CD4-positive, alpha-beta T cell (primary cell): ENCODE data around the gene FGGY. TPM values are rescaled to one million over a fixed set of nuclear protein-coding genes. Genes with fewer than 3 reads are reported as not detected.

Experiments
- ATAC-seq: fragments of 200-7000 bp; cut with Tn5 transposase; one replicate; pipeline ENCODE4 v1.10.0; 2022; ENCODE audit warnings: mild to moderate bottlenecking; ENCODE audit not compliant: poor library complexity
- CTCF ChIA-PET: fragments of 350-600 bp; sonication (Branson Sonifier 250); formaldehyde crosslinking; loops from one replicate; lab custom pipeline; 2021; ENCODE audit warnings: antibody characterized with exemption, inconsistent platforms; lab: Charles Lee
- POLR2A ChIA-PET: fragments of 350-600 bp; sonication (Branson Sonifier 250); formaldehyde crosslinking; loops from one replicate; lab custom pipeline; 2021; ENCODE audit warnings: antibody characterized with exemption, inconsistent platforms; lab: Charles Lee
- DNase-seq, 14 experiments: peaks; one replicate each; pipeline ENCODE4 v3.0.0-alpha.2; 2013 to 2020; ENCODE audit warnings: mixed read lengths in 2 of 14
- H3K27ac ChIP-seq, 2 donors: one replicate each; pipeline versions ENCODE4 v1.5.1 to v1.7.0; 2013; ENCODE audit warnings: low read length in 2 of 2, low read depth in 1 of 2, mild to moderate bottlenecking in 1 of 2
- H3K27me3 ChIP-seq, 2 experiments: 1 replicate in 1 of 2; 2 replicates in 1 of 2; pipeline versions ENCODE4 v1.6.1 to v1.7.0; 2013; ENCODE audit warnings: low read length in 2 of 2, control low read depth in 1 of 2, mild to moderate bottlenecking in 1 of 2, moderate library complexity in 1 of 2; ENCODE audit not compliant: insufficient read depth in 2 of 2, control insufficient read depth in 1 of 2
- H3K36me3 ChIP-seq: one replicate; pipeline ENCODE4 v1.6.1; 2013; ENCODE audit warnings: low read length, control low read depth; ENCODE audit not compliant: insufficient read depth
- H3K4me1 ChIP-seq: one replicate; pipeline ENCODE4 v1.6.1; 2013; ENCODE audit warnings: low read length, control low read depth; ENCODE audit not compliant: insufficient read depth
- H3K4me3 ChIP-seq: one replicate; pipeline ENCODE4 v1.5.1; 2013; ENCODE audit warnings: mild to moderate bottlenecking, low read length, moderate library complexity
- H3K9me3 ChIP-seq, 2 experiments: 1 replicate in 1 of 2; 2 replicates in 1 of 2; pipeline versions ENCODE4 v1.6.1 to v1.7.0; 2013; ENCODE audit warnings: low read length in 2 of 2, mild to moderate bottlenecking in 2 of 2, control low read depth in 1 of 2, moderate library complexity in 1 of 2; ENCODE audit not compliant: control insufficient read depth in 1 of 2, insufficient read depth in 1 of 2
- H3K27ac Mint-ChIP-seq: one replicate; pipeline ENCODE4 v1.8.0; 2020; ENCODE audit warnings: mixed read lengths
- H3K27me3 Mint-ChIP-seq: one replicate; pipeline ENCODE4 v1.8.0; 2021; ENCODE audit warnings: mixed read lengths
- H3K36me3 Mint-ChIP-seq: one replicate; pipeline ENCODE4 v1.8.0; 2021; ENCODE audit warnings: low read depth, mixed read lengths
- H3K4me1 Mint-ChIP-seq: one replicate; pipeline ENCODE4 v1.8.0; 2021; ENCODE audit warnings: low read depth, mixed read lengths
- H3K4me3 Mint-ChIP-seq: one replicate; pipeline ENCODE4 v1.8.0; 2020; ENCODE audit warnings: mild to moderate bottlenecking, mixed read lengths
- H3K9me3 Mint-ChIP-seq: one replicate; pipeline ENCODE4 v1.8.0; 2020; ENCODE audit warnings: mixed read lengths
- intact Hi-C, 2 experiments: fragments of 100-400 bp; cut with DNase I in 1 of 2; cut with micrococcal nuclease in 1 of 2; formaldehyde crosslinking; loops; one replicate each; pipeline versions ENCODE4 v1.15.1 to v1.9.0; 2023 to 2025; cut with DNase I, micrococcal nuclease
- total RNA-seq, 174 experiments: library from RNA in 2 of 174; stranded (reverse) in 2 of 174; gene quantifications; one replicate each; pipeline ENCODE4 v1.2.3 and lab custom pipeline; 2021 to 2026
- TF ChIP-seq, protein P1 (sequence below): fragments of 200-600 bp; IDR thresholded peaks from one replicate; pipeline ENCODE4 v1.8.0; 2022; ENCODE audit warnings: antibody characterized with exemption, mild to moderate bottlenecking

Gene FGGY
- total RNA-seq, 2 experiments from 2014 or later = 9.5 to 10.0 TPM

DNA sequence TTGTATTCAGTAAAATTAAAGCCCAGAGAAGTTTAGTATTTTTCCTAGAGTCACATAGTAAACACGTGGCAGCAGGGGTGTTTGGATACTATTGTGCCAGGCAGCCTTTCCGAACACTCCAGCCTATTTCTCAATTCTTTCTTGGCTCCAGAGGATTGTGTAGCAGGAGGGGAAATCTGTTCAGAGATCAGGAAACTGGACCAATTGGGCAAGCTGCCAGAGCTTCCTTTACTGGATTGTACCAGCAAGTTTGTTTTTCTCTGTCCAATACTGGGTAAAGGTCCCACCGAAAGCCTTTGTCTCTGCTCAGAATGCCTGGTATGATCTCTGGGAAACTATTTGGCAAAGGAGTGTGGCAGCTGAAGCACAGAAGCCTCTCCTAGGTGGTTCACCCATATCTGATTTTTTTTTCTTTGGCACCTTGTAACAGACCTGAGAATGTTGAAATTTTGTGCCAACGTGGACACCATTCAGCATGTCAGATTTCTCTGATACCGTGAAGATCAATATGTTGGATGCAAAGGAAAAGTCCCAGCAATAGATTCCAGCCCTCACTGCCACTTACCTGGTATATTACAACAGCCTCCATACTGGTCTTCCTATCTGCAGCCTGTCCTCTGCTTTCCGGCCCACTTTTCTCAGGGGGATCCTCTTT is 126.2 kb downstream of the FGGY start:
- H3K4me1 Mint-ChIP-seq = no peaks in the 10 kb centered on the region
- Histone ChIP-seq H3K4me3 (no peak overlapping the region), H3K9me3 (no peaks in the 10 kb centered on the region), H3K4me1 (no peaks in the 10 kb centered on the region), H3K27ac (no peak overlapping the region), H3K27me3 (no peaks in the 10 kb centered on the region), H3K36me3 (no peaks in the 10 kb centered on the region)
- intact Hi-C loops = no loop called here
- TF ChIP-seq, protein P1, sequence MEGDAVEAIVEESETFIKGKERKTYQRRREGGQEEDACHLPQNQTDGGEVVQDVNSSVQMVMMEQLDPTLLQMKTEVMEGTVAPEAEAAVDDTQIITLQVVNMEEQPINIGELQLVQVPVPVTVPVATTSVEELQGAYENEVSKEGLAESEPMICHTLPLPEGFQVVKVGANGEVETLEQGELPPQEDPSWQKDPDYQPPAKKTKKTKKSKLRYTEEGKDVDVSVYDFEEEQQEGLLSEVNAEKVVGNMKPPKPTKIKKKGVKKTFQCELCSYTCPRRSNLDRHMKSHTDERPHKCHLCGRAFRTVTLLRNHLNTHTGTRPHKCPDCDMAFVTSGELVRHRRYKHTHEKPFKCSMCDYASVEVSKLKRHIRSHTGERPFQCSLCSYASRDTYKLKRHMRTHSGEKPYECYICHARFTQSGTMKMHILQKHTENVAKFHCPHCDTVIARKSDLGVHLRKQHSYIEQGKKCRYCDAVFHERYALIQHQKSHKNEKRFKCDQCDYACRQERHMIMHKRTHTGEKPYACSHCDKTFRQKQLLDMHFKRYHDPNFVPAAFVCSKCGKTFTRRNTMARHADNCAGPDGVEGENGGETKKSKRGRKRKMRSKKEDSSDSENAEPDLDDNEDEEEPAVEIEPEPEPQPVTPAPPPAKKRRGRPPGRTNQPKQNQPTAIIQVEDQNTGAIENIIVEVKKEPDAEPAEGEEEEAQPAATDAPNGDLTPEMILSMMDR = no peak
- ChIA-PET POLR2A (no interaction called here), CTCF (no interaction called here)
- DNase-seq (no peak), ATAC-seq (no peak)
- no peak overlapping the region for H3K4me3 Mint-ChIP-seq
- H3K27ac Mint-ChIP-seq = no peak overlapping the region
- H3K9me3 Mint-ChIP-seq = no peaks in the 10 kb centered on the region
- H3K27me3 Mint-ChIP-seq = no peaks in the 10 kb centered on the region
- H3K36me3 Mint-ChIP-seq = no peaks in the 10 kb centered on the region

DNA sequence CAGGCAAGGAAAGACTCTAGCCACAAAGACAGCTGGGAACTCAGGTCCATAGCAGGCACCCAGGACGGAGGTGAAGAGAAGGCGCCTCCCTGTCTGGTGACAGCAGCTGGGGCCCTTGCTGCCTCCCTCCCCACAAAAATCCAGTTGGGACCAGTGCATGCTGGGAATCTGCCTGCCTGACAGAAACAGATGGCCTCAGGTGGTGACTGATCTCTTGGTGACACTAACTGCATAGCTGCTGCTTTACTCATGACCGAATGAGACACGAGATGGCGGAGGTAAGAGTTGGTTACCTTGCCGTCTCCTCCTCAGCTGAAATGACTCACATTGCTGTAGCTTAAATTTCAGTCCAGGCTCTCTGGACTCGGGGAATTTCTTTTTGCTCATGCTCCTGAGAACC is 130.3 kb downstream of the FGGY start:
- Mint-ChIP-seq H3K36me3 (no peaks in the 10 kb centered on the region), H3K9me3 (no peaks in the 10 kb centered on the region), H3K4me3 (no peak overlapping the region), H3K4me1 (no peaks in the 10 kb centered on the region), H3K27ac (no peak overlapping the region), H3K27me3 (no peaks in the 10 kb centered on the region)
- ATAC-seq (no peak), DNase-seq (no peak)
- Histone ChIP-seq H3K4me3 (no peak overlapping the region), H3K4me1 (no peaks in the 10 kb centered on the region), H3K36me3 (no peaks in the 10 kb centered on the region), H3K27ac (no peak overlapping the region), H3K9me3 (no peaks in the 10 kb centered on the region), H3K27me3 (no peaks in the 10 kb centered on the region)
- intact Hi-C loops = no loop called here
- POLR2A ChIA-PET = no interaction called here
- CTCF ChIA-PET = no interaction called here
- TF ChIP-seq, protein P1 = no peak

DNA sequence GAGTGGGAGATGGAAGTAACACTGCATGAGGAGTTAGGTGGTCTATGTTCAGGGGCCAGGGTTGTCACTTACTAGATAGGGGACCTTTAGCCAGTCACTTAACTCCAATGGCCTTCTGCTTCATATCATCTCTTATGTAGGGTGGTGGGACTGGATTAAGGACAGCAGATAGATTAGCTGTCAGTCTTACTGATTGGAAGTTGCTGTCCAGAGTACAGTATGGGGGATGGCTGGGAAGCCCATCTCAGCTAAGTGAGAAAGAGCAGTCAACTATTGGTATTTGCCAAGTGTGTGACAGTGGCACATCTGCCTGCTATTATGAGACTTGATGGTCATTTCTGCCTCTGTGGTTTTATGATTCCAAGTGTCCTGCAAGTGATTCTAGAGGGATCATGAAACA is 130.9 kb downstream of the FGGY start:
- intact Hi-C loops = no loop called here
- no peak overlapping the region for H3K4me3 ChIP-seq
- CTCF ChIA-PET = no interaction called here
- no peaks in the 10 kb centered on the region for H3K27me3 Mint-ChIP-seq
- H3K4me1 Mint-ChIP-seq = no peaks in the 10 kb centered on the region
- ATAC-seq (no peak), DNase-seq (no peak)
- TF ChIP-seq, protein P1 = no peak
- H3K9me3 ChIP-seq = no peaks in the 10 kb centered on the region
- no peaks in the 10 kb centered on the region for H3K36me3 Mint-ChIP-seq
- POLR2A ChIA-PET = no interaction called here
- no peak overlapping the region for H3K4me3 Mint-ChIP-seq
- no peaks in the 10 kb centered on the region for H3K4me1 ChIP-seq
- H3K9me3 Mint-ChIP-seq = no peaks in the 10 kb centered on the region
- no peak overlapping the region for H3K27ac ChIP-seq
- no peak overlapping the region for H3K27ac Mint-ChIP-seq
- H3K36me3 ChIP-seq = no peaks in the 10 kb centered on the region
- H3K27me3 ChIP-seq = no peaks in the 10 kb centered on the region
